Bronchus fibroblast of lung (primary cell): ENCODE results near the gene MXI1. TPM values are rescaled to one million over a fixed set of nuclear protein-coding genes. Genes with fewer than 3 reads are reported as not detected.

ENCODE experiments used
- total RNA-seq: library from RNA; depleted of rRNA; stranded (reverse); fragments of >200 nt; gene quantifications from 2 replicates; pipeline ENCODE4 v1.2.3, GENCODE V29; 2015

Gene MXI1
- total RNA-seq: 4.0 and 4.2 TPM in 2 replicates

GRCh38 chr10:110207011-110207804 is at the start of gene MXI1:
TSS of gene MXI1 (plus strand) at chr10:110207605. CDS start at chr10:110207809, 204 bp downstream.

DNA sequence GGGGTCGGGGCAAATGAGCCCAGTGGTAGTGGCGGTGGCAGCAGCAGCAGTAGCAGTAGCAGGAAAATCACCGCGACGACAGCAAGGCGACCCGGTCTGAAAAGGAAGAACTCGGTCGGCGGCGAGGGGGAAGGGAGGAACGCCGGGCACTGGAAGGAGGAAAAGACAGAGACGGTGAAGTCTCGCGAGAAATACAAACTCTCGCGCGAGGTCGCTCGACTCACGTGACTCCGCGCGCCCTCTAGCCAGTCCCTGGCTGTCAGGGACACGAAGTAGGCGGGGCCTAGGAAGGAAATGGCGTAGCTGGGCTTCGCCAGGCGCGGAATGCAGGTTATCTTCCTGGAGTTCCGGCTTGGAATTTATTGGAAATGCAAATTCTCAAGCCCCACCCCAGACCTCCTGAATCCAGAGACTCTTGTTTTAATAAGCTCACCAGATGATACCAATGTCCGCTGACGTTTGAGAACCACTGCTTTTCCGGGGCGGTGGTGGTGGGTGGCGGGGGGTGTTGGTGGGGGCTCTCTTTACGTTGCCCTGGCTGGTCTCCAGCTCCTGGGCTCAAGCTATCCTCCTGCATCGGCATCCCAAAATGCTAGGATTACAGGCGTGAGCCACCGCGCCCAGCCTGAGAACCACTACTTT is 97.5 kb downstream of the MXI1 start, which contains the start of gene SMNDC1:
SMNDC1 (minus strand) TSS at position 141 of the 642 bp plus-strand sequence. CDS start 1,333 bp downstream, outside the sequence.

Other genes with a start within 250 kb of the MXI1 start
- gene ADD3, start 199.6 kb upstream of the MXI1 start, total RNA-seq: 37.2 and 44.2 TPM in 2 replicates
- gene SMNDC1, start 97.3 kb downstream of the MXI1 start, total RNA-seq: 1.8 and 3.7 TPM in 2 replicates